C4-2B (cell line): ENCODE data around the gene ARHGAP27.

Experiments
- CTCF ChIP-seq: fragments of 450-650 bp; conservative IDR thresholded peaks from 2 replicates; pipeline ENCODE4 v1.5.1; 2017; ENCODE audit warnings: mild to moderate bottlenecking
- ZFX ChIP-seq: fragments of 450-650 bp; IDR thresholded peaks from 2 replicates; pipeline ENCODE4 v1.6.1; 2017

GRCh38 chr17:45431531-45432404 is 902 bp downstream of the ARHGAP27 start:
- no peak for TF ChIP-seq CTCF
- TF ChIP-seq ZFX = no peak
